ENCODE results near the gene LRRN3.

GRCh38 chr7:111067251-111067650 is 23.7 kb upstream of the LRRN3 start:
- TF ChIP-seq CTCF (IDR thresholded peaks at IDR 0.05): no peak
- no peak for TF ChIP-seq POLR2A (IDR thresholded peaks at IDR 0.05)

All from upper lobe of left lung (tissue), 4 donors.